Skeletal muscle cell (primary cell): Measurements from ENCODE around the gene PNP.

Experiments used
- DNase-seq: peaks from one replicate; pipeline ENCODE4 v3.0.0-alpha.2; 2010; ENCODE audit warnings: low read depth
- H3K4me3 ChIP-seq: 2 replicates; pipeline ENCODE4 v1.5.1; 2011; ENCODE audit warnings: low read depth, mild to moderate bottlenecking, control low read depth, low read length, moderate library complexity

The PNP gene

GRCh38 chr14:20522332-20522731, 53.1 kb downstream of the PNP start:
- DNase-seq, result no peak
- H3K4me3 ChIP-seq, result no peak overlapping the region

DNA sequence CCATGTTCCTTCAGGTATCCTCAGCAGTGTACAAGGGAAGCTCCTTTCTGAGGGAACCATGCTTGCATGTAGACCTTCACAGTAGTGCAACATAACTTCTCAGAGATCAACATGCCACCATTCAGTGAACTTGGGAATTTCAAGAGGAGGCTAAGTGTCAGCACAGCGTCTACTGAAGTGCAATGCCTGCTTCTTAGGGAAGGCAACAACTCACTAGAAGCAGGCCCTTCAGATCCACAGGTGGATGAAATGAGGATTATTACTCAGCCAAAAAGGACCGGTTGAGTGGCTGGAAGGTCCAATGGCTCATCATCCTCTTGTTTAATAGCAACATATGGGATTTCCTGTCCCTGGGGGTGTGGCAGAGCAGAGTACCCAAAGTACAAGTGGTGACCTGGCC, 54.8 kb downstream of the PNP start:
- no peak for DNase-seq
- no peak overlapping the region for H3K4me3 ChIP-seq
